NT2/D1 (cell line): ENCODE results near the gene NEGR1.

Experiments
- SUZ12 ChIP-seq: IDR thresholded peaks from 2 replicates; pipeline ENCODE4 v1.6.1; 2011; ENCODE audit not compliant: insufficient read length, insufficient read depth; ENCODE audit errors: extremely low read depth
- ZNF274 ChIP-seq: IDR thresholded peaks from 2 replicates; pipeline ENCODE4 v1.6.1; 2011; ENCODE audit warnings: mild to moderate bottlenecking, low read depth, low read length

DNA sequence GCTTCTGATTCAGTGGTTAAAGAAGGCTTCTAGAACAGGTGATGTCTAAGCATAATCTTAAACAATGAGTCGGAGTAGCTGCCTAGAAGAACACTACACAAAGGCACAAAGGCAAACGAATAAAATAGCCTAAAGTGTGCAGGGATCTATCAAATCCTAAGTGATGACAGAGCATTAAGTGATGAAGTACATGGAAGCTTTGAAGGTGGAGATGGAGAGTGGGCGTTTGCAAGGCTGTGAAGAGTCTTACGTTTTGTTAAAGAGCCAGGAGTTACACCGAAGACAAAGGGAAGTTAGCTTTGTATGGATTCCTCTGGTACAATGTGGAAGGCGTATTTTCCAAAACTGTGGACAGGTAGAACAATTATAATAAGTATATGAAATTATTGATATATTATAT is 270.6 kb downstream of the NEGR1 start:
- TF ChIP-seq ZNF274 = no peak
- no peak for TF ChIP-seq SUZ12
